Neuronal stem cell (in vitro differentiated cells): ENCODE data around the gene IGFBP4.

ENCODE experiments used
- DNase-seq: peaks from one replicate; pipeline ENCODE4 v3.0.0-alpha.2; 2013; ENCODE audit warnings: low spot score
- H2AFZ ChIP-seq: one replicate; pipeline ENCODE4 v1.6.1; 2013; ENCODE audit warnings: mild to moderate bottlenecking, low read length, inconsistent platforms
- H2AK5ac ChIP-seq: 2 replicates; pipeline ENCODE4 v1.6.1; 2013; ENCODE audit warnings: low read depth, mild to moderate bottlenecking, inconsistent platforms, low read length, moderate library complexity, mixed read lengths
- H2BK120ac ChIP-seq: 2 replicates; pipeline ENCODE4 v1.6.1; 2013; ENCODE audit warnings: low read depth, mild to moderate bottlenecking, inconsistent platforms, low read length, moderate library complexity, mixed read lengths
- H2BK12ac ChIP-seq: one replicate; pipeline ENCODE4 v1.6.1; 2013; ENCODE audit warnings: low read length, inconsistent platforms
- H2BK15ac ChIP-seq: 2 replicates; pipeline ENCODE4 v1.6.1; 2013; ENCODE audit warnings: mild to moderate bottlenecking, low read length, inconsistent platforms, mixed read lengths
- H2BK5ac ChIP-seq: one replicate; pipeline ENCODE4 v1.6.1; 2013; ENCODE audit warnings: inconsistent platforms, mild to moderate bottlenecking, low read length, moderate library complexity
- H3K14ac ChIP-seq: one replicate; pipeline ENCODE4 v1.6.1; 2013; ENCODE audit warnings: low read length, inconsistent platforms
- H3K18ac ChIP-seq: 2 replicates; pipeline ENCODE4 v1.6.1; 2013; ENCODE audit warnings: low read length, inconsistent platforms
- H3K23ac ChIP-seq: 2 replicates; pipeline ENCODE4 v1.6.1; 2013; ENCODE audit warnings: low read depth, mild to moderate bottlenecking, mixed read lengths, low read length, inconsistent platforms; ENCODE audit not compliant: poor library complexity
- H3K27ac ChIP-seq: replicated peaks from 3 replicates; pipeline ENCODE4 v1.5.1; 2013; ENCODE audit warnings: low read length, inconsistent platforms
- H3K27me3 ChIP-seq, 3 experiments: 2 replicates each; pipeline ENCODE4 v1.6.1; 2013; ENCODE audit warnings: low read length in 3 of 3, mild to moderate bottlenecking in 2 of 3, inconsistent platforms in 1 of 3, low read depth in 1 of 3, mixed read lengths in 1 of 3, moderate library complexity in 1 of 3; ENCODE audit not compliant: control insufficient read depth in 3 of 3, insufficient read depth in 3 of 3
- H3K36me3 ChIP-seq, 2 donors: replicated peaks in 1 of 2; 2 replicates each; pipeline ENCODE4 v1.6.1; 2013; ENCODE audit warnings: low read length in 2 of 2; ENCODE audit not compliant: control insufficient read depth in 2 of 2, insufficient read depth in 2 of 2
- H3K4ac ChIP-seq: 2 replicates; pipeline ENCODE4 v1.6.1; 2013; ENCODE audit warnings: inconsistent platforms, mild to moderate bottlenecking, low read length, moderate library complexity
- H3K4me1 ChIP-seq, 2 donors: 1 replicate in 1 of 2; 2 replicates in 1 of 2; pipeline ENCODE4 v1.6.1; 2013; ENCODE audit warnings: low read length in 2 of 2, low read depth in 1 of 2; ENCODE audit not compliant: control insufficient read depth in 2 of 2, insufficient read depth in 1 of 2
- H3K4me2 ChIP-seq: one replicate; pipeline ENCODE4 v1.6.1; 2013; ENCODE audit warnings: mild to moderate bottlenecking, low read length, inconsistent platforms; ENCODE audit not compliant: insufficient read depth, poor library complexity, severe bottlenecking
- H3K4me3 ChIP-seq, 2 donors: 2 replicates each; pipeline ENCODE4 v1.5.1; 2013; ENCODE audit warnings: low read length in 2 of 2, mild to moderate bottlenecking in 2 of 2, inconsistent platforms in 1 of 2, moderate library complexity in 1 of 2
- H3K79me1 ChIP-seq: one replicate; pipeline ENCODE4 v1.6.1; 2013; ENCODE audit warnings: low read depth, mild to moderate bottlenecking, inconsistent platforms, low read length, moderate library complexity
- H3K9ac ChIP-seq: one replicate; pipeline ENCODE4 v1.6.1; 2013; ENCODE audit warnings: mild to moderate bottlenecking, low read depth, low read length, inconsistent platforms; ENCODE audit not compliant: poor library complexity
- H3K9me3 ChIP-seq, 2 donors: replicated peaks in 1 of 2; 2 replicates each; pipeline versions ENCODE3 to v1.6.1; 2013; ENCODE audit warnings: low read length in 2 of 2, mild to moderate bottlenecking in 2 of 2, inconsistent platforms in 1 of 2, low read depth in 1 of 2, mixed read lengths in 1 of 2, moderate library complexity in 1 of 2; ENCODE audit not compliant: control insufficient read depth in 2 of 2, insufficient read depth in 1 of 2
- H4K8ac ChIP-seq: one replicate; pipeline ENCODE4 v1.6.1; 2013; ENCODE audit warnings: low read depth, mild to moderate bottlenecking, inconsistent platforms, low read length, moderate library complexity
- H4K91ac ChIP-seq: one replicate; pipeline ENCODE4 v1.6.1; 2013; ENCODE audit warnings: low read length, low read depth, mild to moderate bottlenecking, inconsistent platforms; ENCODE audit not compliant: poor library complexity
- WGBS, 2 donors: extraction: QIAGEN DNeasy Blood & Tissue Kit; methylation state at CpG; one replicate each; pipeline ENCODE4 v1.1.7; 2013; ENCODE audit warnings: missing lambda C conversion rate in 2 of 2, mixed read lengths in 1 of 2; ENCODE audit not compliant: insufficient read length in 2 of 2, insufficient replicate concordance in 1 of 2; ENCODE audit errors: extremely low coverage in 2 of 2; 5-methylcytosine and 5-hydroxymethylcytosine counted together

IGFBP4 gene

DNA sequence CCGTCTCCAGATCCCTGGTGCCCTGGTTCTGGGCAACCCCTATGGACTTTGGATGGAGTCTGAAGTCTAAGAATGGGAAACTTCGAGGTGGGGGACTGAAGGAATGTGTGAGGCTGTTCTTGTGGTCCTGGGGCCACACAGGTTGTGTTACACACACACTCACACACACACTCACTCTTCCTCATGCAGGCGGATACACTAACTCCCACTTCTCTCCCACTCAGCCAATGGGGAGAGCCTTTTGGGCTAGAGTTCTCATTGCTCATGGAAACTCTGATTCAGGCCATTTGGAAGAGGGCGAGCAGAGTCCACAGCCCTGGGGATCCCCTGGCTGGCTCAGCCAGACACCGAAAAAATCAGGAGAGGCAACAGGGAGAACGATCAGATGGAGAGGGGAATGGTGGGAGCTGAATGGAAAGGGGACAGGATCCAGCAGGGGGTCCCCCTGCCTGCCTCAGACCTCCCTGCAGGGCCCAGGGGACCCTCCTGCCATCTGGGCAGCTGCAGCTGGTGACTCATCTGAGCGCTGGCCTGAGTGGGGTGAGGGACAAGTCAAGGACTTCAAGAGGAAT, 9.1 kb downstream of the IGFBP4 start:
- WGBS, 2 donors, result no CpG with 5 or more reads among the region's 7 CpGs
- Histone ChIP-seq H2AFZ (no peak overlapping the region), H3K23ac (no peak overlapping the region), H3K4ac (no peak overlapping the region), H2BK5ac (no peak overlapping the region), H3K36me3 (peaks cover 6 to 38% of the 10 kb centered on the region in 2 donors), H4K8ac (no peak overlapping the region), H3K4me3 (no peak overlapping the region), H2AK5ac (no peak overlapping the region), H3K79me1 (no peaks in the 10 kb centered on the region), H2BK12ac (no peak overlapping the region), H3K4me2 (no peak overlapping the region), H3K18ac (no peak overlapping the region), H4K91ac (no peak overlapping the region), H3K27ac (no peak overlapping the region), H3K9me3 (no peaks in the 10 kb centered on the region), H3K9ac (no peak overlapping the region), H3K4me1 (no peaks in the 10 kb centered on the region), H2BK120ac (no peak overlapping the region), H2BK15ac (no peak overlapping the region), H3K14ac (no peak overlapping the region), H3K27me3 (no peaks in the 10 kb centered on the region)
- DNase-seq, result no peak

DNA sequence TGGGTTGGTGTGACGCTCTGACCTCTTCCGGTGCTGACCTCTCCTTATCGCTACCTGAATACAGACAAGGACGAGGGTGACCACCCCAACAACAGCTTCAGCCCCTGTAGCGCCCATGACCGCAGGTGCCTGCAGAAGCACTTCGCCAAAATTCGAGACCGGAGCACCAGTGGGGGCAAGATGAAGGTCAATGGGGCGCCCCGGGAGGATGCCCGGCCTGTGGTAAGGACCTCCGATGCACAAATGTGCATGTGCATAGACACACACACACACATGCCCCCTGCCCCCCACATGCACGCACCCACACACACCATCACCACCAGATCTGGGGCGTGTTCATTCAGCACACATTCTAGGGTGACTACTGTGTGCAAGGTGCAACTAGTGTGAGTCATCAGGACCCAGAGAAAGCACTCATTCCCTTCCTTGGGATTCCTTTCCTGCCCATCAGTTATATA, 9.7 kb downstream of the IGFBP4 start:
- H4K91ac ChIP-seq, result no peak overlapping the region
- peaks cover 6 to 39% of the 10 kb centered on the region in 2 donors for H3K36me3 ChIP-seq
- no peak overlapping the region for H2BK5ac ChIP-seq
- H2BK12ac ChIP-seq, result no peak overlapping the region
- no peak overlapping the region for H3K14ac ChIP-seq
- no peak for DNase-seq
- no peaks in the 10 kb centered on the region for H3K9me3 ChIP-seq
- H2BK15ac ChIP-seq, result no peak overlapping the region
- H3K27ac ChIP-seq, result no peak overlapping the region
- H3K4me2 ChIP-seq, result no peak overlapping the region
- H3K4me1 ChIP-seq, result peaks cover 2% of the 10 kb centered on the region in 2 donors
- H2AFZ ChIP-seq, result no peak overlapping the region
- WGBS, 2 donors, result no CpG with 5 or more reads among the region's 15 CpGs
- no peak overlapping the region for H3K23ac ChIP-seq
- H3K79me1 ChIP-seq, result no peaks in the 10 kb centered on the region
- H3K4ac ChIP-seq, result no peak overlapping the region
- H4K8ac ChIP-seq, result no peak overlapping the region
- H3K27me3 ChIP-seq, result no peaks in the 10 kb centered on the region
- no peak overlapping the region for H3K9ac ChIP-seq
- H2BK120ac ChIP-seq, result no peak overlapping the region
- no peak overlapping the region for H3K4me3 ChIP-seq
- H3K18ac ChIP-seq, result no peak overlapping the region
- H2AK5ac ChIP-seq, result no peak overlapping the region

DNA sequence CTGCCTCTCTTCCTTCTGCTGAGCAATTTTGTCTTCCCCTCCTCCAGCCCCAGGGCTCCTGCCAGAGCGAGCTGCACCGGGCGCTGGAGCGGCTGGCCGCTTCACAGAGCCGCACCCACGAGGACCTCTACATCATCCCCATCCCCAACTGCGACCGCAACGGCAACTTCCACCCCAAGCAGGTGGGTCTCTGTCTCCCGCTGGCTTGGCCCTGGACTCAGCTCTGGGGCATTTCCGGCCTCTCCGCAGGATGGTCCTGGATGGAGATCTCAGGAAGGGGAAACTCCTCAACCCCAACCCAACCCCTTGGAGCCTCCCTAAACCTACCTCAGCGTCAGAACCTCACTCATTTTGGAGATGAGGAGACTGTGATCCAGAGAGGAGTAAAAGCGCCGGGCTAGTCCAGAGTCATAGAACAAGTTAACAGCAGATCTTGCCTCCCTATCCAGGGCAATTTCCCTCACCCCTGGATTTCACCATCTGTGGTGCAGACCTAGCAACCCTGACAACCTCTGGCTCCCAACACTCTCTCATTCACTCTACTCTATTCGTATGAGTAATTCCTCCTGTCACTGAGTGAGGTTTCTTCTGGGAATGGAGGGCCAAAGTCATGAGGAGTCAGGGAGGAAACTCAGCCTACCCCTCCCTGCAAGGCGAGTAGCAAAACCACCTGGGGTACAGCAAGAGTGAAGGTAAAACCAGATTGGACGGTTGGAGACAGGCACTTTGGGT, 10.8 kb downstream of the IGFBP4 start:
- WGBS, 2 donors, result no CpG with 5 or more reads among the region's 19 CpGs
- no peak for DNase-seq
- H3K36me3 ChIP-seq, result peaks cover 9 to 39% of the 10 kb centered on the region in 2 donors

DNA sequence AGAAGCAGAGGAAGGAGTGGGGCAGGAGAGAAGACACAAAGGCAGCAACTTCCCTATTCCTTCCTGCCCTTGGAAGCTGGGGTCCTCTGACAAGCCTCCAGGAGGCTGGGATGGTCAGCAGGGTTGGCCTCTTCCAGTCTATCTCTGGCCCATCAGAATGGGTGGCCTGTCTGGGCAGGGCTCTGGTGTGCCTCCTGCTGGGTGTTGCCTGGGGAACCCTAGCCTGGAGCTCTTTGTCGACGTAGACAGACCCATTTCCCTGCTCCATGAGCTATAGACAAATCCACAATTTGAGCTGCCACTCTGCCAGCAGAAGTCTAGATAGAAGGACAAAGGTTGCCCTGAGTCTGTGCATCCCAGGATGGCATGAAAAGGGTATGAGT, 11.4 kb downstream of the IGFBP4 start:
- Histone ChIP-seq H2AK5ac (no peak overlapping the region), H2BK5ac (no peak overlapping the region), H2AFZ (no peak overlapping the region), H3K4ac (no peak overlapping the region), H2BK120ac (no peak overlapping the region), H4K91ac (no peak overlapping the region), H3K79me1 (no peaks in the 10 kb centered on the region), H3K27ac (no peak overlapping the region), H3K27me3 (no peaks in the 10 kb centered on the region), H3K9me3 (no peaks in the 10 kb centered on the region), H3K9ac (no peak overlapping the region), H3K4me3 (no peak overlapping the region), H3K36me3 (peaks cover 9 to 39% of the 10 kb centered on the region in 2 donors), H4K8ac (no peak overlapping the region), H3K4me1 (peaks cover 2 to 11% of the 10 kb centered on the region in 2 donors), H3K18ac (no peak overlapping the region), H2BK15ac (no peak overlapping the region), H2BK12ac (no peak overlapping the region), H3K14ac (no peak overlapping the region), H3K23ac (no peak overlapping the region), H3K4me2 (no peak overlapping the region)
- no CpG with 5 or more reads among the region's 2 CpGs for WGBS, 2 donors
- no peak for DNase-seq

More for the DNA sequence above, 10.8 kb downstream of the IGFBP4 start:
- Histone ChIP-seq H2AFZ (no peak overlapping the region), H3K23ac (no peak overlapping the region), H3K14ac (no peak overlapping the region), H3K4me2 (no peak overlapping the region), H3K9ac (no peak overlapping the region), H2BK15ac (no peak overlapping the region), H3K4me1 (peaks cover 2 to 11% of the 10 kb centered on the region in 2 donors), H2BK12ac (no peak overlapping the region), H3K18ac (no peak overlapping the region), H2BK120ac (no peak overlapping the region), H3K9me3 (no peaks in the 10 kb centered on the region), H2AK5ac (no peak overlapping the region), H4K8ac (no peak overlapping the region), H3K79me1 (no peaks in the 10 kb centered on the region), H4K91ac (no peak overlapping the region), H3K27me3 (no peaks in the 10 kb centered on the region), H3K27ac (no peak overlapping the region), H3K4ac (no peak overlapping the region), H3K4me3 (no peak overlapping the region), H2BK5ac (no peak overlapping the region)
